ENCODE measurements around the gene HSD17B14. TPM values are rescaled to one million over a fixed set of nuclear protein-coding genes. Genes with fewer than 3 reads are reported as not detected.
"Not testable (repeated sequence)": the region's sequence is repeated elsewhere in the genome, so short reads cannot be mapped to it uniquely, and the experiment has no call there.

Gene HSD17B14
- total RNA-seq, 2 donors from 2014 or later, result 1.3 to 1.7 TPM

DNA sequence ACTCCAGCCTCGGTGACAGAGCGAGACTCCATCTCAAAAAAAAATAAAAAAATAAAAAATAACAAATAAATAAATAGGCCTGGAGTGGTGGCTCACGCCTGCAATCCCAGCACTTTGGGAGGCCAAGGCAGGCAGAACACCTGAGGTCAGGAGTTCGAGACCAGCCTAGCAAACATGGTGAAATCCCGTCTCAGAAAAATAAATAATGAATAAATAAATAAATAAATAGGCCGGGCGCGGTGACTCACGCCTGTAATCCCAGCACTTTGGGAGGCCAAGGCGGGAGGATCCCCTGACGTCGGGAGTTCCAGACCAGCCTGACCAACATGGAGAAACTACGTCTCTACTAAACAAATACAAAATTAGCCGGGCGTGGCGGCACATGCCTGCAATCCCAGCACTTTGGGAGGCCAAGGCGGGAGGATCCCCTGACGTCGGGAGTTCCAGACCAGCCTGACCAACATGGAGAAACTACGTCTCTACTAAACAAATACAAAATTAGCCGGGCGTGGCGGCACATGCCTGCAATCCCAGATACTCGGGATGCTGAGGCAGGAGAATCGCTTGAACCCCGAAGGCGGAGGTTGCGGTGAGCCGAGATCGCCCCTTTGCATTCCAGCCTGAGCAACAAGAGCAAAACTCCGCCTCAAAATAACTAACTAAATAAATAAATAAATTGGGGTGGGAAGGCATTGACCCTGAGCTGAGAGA is 35.3 kb upstream of the HSD17B14 start:
- not testable (repeated sequence) for H3K9me3 Mint-ChIP-seq; DNase-seq (ENCODE audit: low spot score in 2 of 2); ATAC-seq
- Mint-ChIP-seq H3K27ac (peak overlapping the region; percentile 100), H3K36me3 (peaks cover 35 to 45% of the 10 kb centered on the region in 2 donors)

DNA sequence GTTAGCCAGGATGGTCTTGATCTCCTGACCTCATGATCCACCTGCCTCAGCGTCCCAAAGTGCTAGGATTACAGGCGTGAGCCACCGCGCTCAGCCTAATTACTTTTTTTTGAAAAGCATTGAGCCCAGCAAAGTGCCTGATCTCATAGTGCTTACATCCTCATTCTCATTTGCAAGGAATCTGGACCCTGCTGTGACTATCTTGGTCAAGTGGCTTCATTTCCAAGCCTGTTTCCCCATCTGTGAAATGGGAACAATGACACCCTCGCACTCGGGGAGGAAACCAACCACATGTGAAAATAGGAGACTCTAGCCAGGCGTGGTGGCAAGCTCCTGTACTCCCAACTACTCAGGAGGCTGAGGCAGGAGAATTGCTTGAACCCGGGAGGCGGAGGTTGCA is 33.8 kb upstream of the HSD17B14 start:
- Mint-ChIP-seq H3K9me3 (no peaks in the 10 kb centered on the region), H3K27ac (peak overlapping the region in 1 of 2 donors; percentile 39), H3K36me3 (peaks cover 26 to 29% of the 10 kb centered on the region in 2 donors)
- DNase-seq (ENCODE audit: low spot score in 2 of 2) (no peak), ATAC-seq (no peak)

DNA sequence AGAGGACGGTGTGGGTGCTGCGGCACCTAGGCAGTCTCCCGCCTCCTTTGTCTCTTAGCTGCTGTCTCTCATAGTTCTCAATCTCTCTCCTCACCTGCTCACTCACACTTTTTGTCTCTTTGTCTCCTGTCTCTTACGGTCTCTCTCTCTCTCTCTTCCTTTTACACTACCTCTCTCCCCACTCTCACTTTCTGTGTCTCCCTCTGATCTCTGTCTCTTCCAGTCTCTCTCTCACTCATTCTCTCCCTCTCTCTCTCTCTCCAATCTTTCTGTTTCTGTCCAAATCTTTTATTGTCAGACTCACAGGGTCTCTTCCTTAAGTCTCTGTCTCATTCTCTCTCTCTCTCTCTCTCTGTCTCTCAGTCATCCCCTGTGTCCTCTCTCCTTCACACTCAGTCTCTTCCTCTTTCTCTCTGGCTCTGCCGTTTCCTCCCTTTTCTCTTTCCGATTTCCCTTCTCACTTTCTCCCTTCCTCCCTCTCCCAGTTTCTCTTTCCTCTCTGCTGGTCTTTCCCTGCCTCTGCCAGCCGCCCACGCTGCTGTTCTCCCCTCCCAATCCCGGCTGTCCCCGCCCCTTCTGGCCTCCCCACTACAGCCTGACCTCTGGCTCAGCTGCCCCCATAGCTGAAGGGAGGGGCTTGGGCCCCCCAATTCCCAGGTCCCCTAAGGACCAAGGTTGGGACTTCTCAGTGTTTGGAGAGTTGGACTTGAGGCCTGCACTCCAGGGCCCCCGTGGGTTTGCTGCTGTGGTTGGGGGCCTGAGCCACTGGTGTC is 32.0 kb upstream of the HSD17B14 start, which contains the start of gene PLEKHA4:
Gene PLEKHA4 (minus strand): TSS at position 504 of the 773 bp plus-strand sequence. CDS start 997 bp downstream, outside the sequence.
- peak within 1 kb of the TSS; percentile 7 to 11 for H3K27ac Mint-ChIP-seq
- peaks cover 12 to 13% of the 10 kb centered on the region in 2 donors for H3K36me3 Mint-ChIP-seq
- no peaks in the 10 kb centered on the region for H3K9me3 Mint-ChIP-seq
- ATAC-seq (no peak), DNase-seq (ENCODE audit: low spot score in 2 of 2) (no peak)

DNA sequence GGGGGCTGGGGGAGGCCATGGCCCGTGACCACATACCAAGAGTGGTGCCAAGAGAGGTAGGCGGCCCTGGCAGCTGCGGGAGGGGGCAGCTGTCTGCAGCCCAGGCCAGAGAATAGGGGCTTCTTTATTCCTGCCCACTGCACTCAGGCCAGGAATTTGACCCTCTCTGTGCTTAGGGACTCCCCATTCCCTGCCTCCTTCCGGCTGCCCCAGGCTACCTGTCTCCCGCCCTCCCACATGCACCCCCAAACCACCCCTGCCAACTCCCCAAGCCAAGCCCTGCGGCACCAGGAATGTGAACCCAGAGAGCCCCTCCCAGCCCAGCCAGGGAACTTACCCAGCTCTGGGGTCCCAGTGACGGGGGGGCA is 31.4 kb upstream of the HSD17B14 start:
- peak overlapping the region in 1 of 2 donors; percentile 7 for H3K27ac Mint-ChIP-seq
- no peak for ATAC-seq
- H3K9me3 Mint-ChIP-seq, result no peaks in the 10 kb centered on the region
- DNase-seq (ENCODE audit: low spot score in 2 of 2), result no peak
- peaks cover 6 to 7% of the 10 kb centered on the region in 2 donors for H3K36me3 Mint-ChIP-seq

- Mint-ChIP-seq H3K9me3 (no peaks in the 10 kb centered on the region), H3K36me3 (peaks cover 1 to 2% of the 10 kb centered on the region in 2 donors), H3K27ac (no peak overlapping the region)
- ATAC-seq (no peak), DNase-seq (ENCODE audit: low spot score in 2 of 2) (no peak)
Observed at GRCh38 chr19:48867123-48867745, 30.9 kb upstream of the HSD17B14 start.

- H3K9me3 Mint-ChIP-seq, result no peaks in the 10 kb centered on the region
- ATAC-seq (no peak), DNase-seq (ENCODE audit: low spot score in 2 of 2) (no peak)
- peak overlapping the region in 1 of 2 donors; percentile 22 for H3K27ac Mint-ChIP-seq
- no peaks in the 10 kb centered on the region for H3K36me3 Mint-ChIP-seq
Observed at GRCh38 chr19:48866692-48867091, 30.4 kb upstream of the HSD17B14 start.

DNA sequence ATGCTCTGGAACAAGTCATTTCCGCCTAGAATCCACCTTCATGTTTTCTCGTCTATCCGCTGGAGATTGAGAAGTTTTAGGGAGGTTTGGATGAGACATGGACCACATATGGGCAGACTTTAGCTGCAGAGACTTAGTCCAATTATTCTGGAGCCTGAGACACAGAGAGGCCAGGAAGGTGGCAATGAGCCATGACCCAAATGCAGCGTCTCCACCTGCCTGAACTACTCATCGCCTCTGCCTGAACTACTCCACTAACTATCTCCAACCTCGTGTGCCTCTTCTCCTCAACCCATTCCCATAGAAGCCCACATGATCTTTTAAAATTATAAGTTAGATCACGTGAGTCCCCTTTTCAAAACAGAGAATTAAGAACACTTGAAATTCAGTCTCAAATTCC is 26.5 kb upstream of the HSD17B14 start:
- no peak overlapping the region for H3K27ac Mint-ChIP-seq

DNA sequence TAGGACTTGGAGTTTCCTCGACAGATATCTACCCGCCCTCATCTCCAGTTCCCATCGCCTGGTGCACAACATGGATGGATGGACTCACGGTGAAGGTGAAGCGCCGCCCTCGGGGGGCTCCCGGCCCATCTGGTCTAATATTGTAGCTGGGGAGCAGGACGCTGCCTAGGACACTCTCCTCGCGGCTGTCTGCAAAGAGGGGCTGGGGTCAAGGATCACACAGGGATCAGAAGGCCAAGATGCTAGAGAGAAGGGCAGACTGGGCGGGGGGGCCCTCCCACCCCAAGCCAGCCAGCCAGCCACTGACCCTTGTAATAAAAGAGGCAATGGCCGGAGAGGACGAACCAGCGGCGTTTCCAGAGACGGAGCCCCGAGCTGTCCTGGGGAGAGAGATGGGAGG is 25.0 kb upstream of the HSD17B14 start:
- H3K27ac Mint-ChIP-seq, result no peak overlapping the region
- H3K36me3 Mint-ChIP-seq, result no peaks in the 10 kb centered on the region
- DNase-seq (ENCODE audit: low spot score in 2 of 2) (no peak), ATAC-seq (no peak)
- no peaks in the 10 kb centered on the region for H3K9me3 Mint-ChIP-seq

More for the DNA sequence above, 26.5 kb upstream of the HSD17B14 start:
- no peaks in the 10 kb centered on the region for H3K36me3 Mint-ChIP-seq
- DNase-seq (ENCODE audit: low spot score in 2 of 2) (no peak), ATAC-seq (no peak)
- no peaks in the 10 kb centered on the region for H3K9me3 Mint-ChIP-seq

- Mint-ChIP-seq H3K36me3 (no peaks in the 10 kb centered on the region), H3K27ac (peak overlapping the region in 1 of 2 donors; percentile 89), H3K9me3 (no peaks in the 10 kb centered on the region)
- no peak for DNase-seq (ENCODE audit: low spot score in 2 of 2)
- ATAC-seq, result peak; percentile 24 to 38
Observed at GRCh38 chr19:48859711-48860572, 23.7 kb upstream of the HSD17B14 start.

DNA sequence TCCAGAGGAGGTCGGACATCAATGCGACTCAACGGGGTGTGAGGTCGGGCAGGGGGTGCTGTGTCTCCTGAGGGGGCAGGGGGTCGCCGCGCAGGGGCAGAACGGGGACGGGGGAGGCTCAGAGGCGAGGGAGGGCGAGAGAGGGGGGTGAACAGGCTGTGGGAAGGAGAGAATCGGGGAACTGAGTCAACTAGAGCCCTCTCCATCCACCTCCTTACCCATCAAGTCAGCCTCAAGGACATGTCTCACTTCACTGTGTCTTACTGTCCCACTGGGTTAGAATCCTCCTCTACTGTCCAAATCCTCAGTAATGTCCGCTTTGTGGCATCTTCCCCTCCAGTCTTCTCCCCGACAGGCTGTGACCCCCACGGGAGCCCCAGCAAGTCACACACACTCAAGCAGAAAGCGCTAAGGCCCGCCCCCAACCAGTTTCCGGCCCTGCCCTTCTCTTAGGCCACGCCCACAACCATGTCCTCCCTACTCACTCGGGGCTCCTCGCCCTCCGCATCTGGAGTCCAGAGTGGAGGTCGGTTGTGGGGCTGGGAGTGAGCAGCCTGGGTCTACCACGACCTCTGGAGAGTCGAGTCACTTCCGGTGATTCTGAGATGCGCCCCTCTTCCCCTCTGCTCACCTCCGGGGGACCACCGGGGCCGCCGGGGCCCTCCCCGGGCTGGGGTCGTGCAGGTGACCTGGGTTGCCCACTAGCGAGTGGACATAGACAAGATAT is 22.9 kb upstream of the HSD17B14 start:
- H3K36me3 Mint-ChIP-seq, result no peaks in the 10 kb centered on the region
- H3K9me3 Mint-ChIP-seq, result no peaks in the 10 kb centered on the region
- ATAC-seq (peak; percentile 91 to 92), DNase-seq (ENCODE audit: low spot score in 2 of 2) (peak; percentile 74 to 82)
- H3K27ac Mint-ChIP-seq, result peak overlapping the region; percentile 50 to 89

DNA sequence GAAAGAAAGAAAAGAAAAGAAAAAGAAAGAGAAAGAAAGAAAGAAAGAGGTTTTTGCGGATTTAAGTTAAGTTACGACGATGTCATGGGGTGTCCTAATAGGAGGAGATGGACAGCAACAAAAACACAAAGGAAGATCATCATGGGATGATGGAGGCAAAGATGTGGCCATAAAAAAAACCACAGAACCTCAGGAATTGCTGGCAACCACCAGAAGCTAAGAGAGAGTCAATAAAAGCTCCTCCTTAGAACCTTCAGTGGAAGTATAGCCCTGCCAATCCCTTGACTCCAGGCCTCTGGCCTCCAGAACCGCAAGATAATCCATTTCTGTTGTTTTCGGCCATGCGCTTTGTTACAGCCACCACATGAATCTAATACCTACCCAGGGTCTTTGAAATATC is 20.6 kb upstream of the HSD17B14 start:
- Mint-ChIP-seq H3K9me3 (no peaks in the 10 kb centered on the region), H3K27ac (no peak overlapping the region), H3K36me3 (no peaks in the 10 kb centered on the region)
- DNase-seq (ENCODE audit: low spot score in 2 of 2) (no peak), ATAC-seq (no peak)

DNA sequence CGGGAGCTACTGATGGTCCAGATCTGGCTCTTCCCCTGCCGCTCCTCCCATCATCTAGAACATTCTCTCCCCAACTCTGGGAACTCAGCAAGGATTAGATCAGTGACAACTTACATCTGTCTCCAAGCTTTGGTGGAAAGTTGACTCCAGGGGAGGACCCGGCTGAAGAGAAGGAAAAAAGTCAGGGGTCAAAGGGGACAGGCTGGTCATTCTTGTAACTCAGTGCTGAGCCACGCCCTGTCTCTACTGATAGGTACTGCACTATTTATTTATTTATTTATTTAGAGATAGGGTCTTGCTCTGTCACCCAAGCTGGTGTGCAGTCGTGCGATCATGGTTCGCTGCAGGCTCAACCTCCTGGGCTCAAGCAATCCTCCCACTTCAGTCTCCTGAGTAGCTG is 17.8 kb upstream of the HSD17B14 start:
- DNase-seq (ENCODE audit: low spot score in 2 of 2) (no peak), ATAC-seq (no peak)
- H3K36me3 Mint-ChIP-seq, result no peaks in the 10 kb centered on the region
- no peak overlapping the region for H3K27ac Mint-ChIP-seq
- H3K9me3 Mint-ChIP-seq, result no peaks in the 10 kb centered on the region

DNA sequence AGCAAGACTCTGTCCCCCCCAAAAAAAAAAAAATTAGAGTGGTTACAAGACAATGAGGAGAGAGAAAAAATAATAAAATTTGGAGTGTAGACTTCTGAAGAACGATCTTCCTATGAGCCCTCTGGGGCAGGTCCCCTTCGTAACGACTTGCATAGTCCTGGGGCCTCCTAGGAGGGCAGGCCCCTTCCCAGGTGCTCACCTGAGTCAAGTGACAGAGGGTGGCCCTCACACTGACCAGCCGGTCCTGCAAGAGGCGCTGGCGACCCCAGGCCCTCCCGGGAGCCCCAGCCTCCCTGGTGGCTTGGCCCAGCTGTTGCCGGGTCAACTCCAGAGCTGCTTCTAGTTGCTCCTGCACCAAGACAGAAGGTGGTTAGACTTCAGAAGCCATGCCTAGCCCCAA is 17.2 kb upstream of the HSD17B14 start:
- Mint-ChIP-seq H3K9me3 (no peaks in the 10 kb centered on the region), H3K27ac (no peak overlapping the region), H3K36me3 (no peaks in the 10 kb centered on the region)
- DNase-seq (ENCODE audit: low spot score in 2 of 2), result no peak
- ATAC-seq, result no peak

DNA sequence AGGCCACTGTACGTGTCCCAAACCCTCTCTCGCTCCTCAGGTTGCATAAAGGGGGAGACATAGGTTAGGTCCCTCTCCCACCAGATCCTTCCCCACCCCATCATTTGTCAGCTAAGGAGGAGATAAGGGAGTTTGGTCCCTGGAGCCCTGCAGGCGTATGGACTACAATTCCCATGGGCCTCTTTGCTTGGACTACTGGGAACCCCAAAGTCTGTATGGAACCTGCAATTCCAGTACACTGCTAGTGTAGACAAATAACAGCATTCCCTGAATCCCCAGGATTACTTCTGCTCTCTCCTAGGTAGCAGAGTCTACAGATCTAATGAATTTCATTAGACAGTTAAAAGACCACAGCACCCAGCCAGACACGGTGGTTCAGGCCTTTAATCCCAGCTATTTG is 16.0 kb upstream of the HSD17B14 start:
- DNase-seq (ENCODE audit: low spot score in 2 of 2) (no peak), ATAC-seq (no peak)
- H3K27ac Mint-ChIP-seq, result no peak overlapping the region
- H3K9me3 Mint-ChIP-seq, result no peaks in the 10 kb centered on the region
- H3K36me3 Mint-ChIP-seq, result no peaks in the 10 kb centered on the region

- not testable (repeated sequence) for H3K9me3 Mint-ChIP-seq; H3K27ac Mint-ChIP-seq; DNase-seq (ENCODE audit: low spot score in 2 of 2); H3K36me3 Mint-ChIP-seq; ATAC-seq
Observed at GRCh38 chr19:48846659-48847058, 10.4 kb upstream of the HSD17B14 start.

- Mint-ChIP-seq H3K27ac (no peak overlapping the region), H3K9me3 (no peaks in the 10 kb centered on the region), H3K36me3 (no peaks in the 10 kb centered on the region)
- no peak for ATAC-seq
- no peak for DNase-seq (ENCODE audit: low spot score in 2 of 2)
Observed at GRCh38 chr19:48845384-48845783, 9.1 kb upstream of the HSD17B14 start.
